HEK293 (cell line): ENCODE results near the gene CDC73.

Experiments used
- BCL11A ChIP-seq: fragments of 450-650 bp; formaldehyde crosslinking; IDR thresholded peaks from 2 replicates; pipeline ENCODE4 v1.5.1; 2016; ENCODE audit warnings: low read depth, missing biosample characterization, missing genetic modification characterization
- CTCF ChIP-seq: fragments of 450-650 bp; formaldehyde crosslinking; IDR thresholded peaks from 2 replicates; pipeline ENCODE4 v1.5.1; 2016; ENCODE audit warnings: missing biosample characterization, missing genetic modification characterization
- ELK4 ChIP-seq: IDR thresholded peaks from 2 replicates; pipeline ENCODE4 v1.6.1; 2011; ENCODE audit warnings: mild to moderate bottlenecking, low read depth, low read length, borderline replicate concordance
- GLI2 ChIP-seq: fragments of 450-650 bp; formaldehyde crosslinking; IDR thresholded peaks from 2 replicates; pipeline ENCODE4; 2017; ENCODE audit warnings: missing biosample characterization, missing genetic modification characterization, low read depth, borderline replicate concordance
- PATZ1 ChIP-seq: fragments of 450-650 bp; formaldehyde crosslinking; IDR thresholded peaks from 2 replicates; pipeline ENCODE4 v1.5.1; 2016; ENCODE audit warnings: missing biosample characterization, missing genetic modification characterization
- SCRT2 ChIP-seq: fragments of 450-650 bp; formaldehyde crosslinking; IDR thresholded peaks from 2 replicates; pipeline ENCODE4 v1.5.1; 2016; ENCODE audit warnings: missing biosample characterization, missing genetic modification characterization
- YY1 ChIP-seq: fragments of 450-650 bp; formaldehyde crosslinking; IDR thresholded peaks from 2 replicates; pipeline ENCODE4 v1.5.1; 2018; ENCODE audit warnings: missing biosample characterization, missing genetic modification characterization
- YY2 ChIP-seq: fragments of 450-650 bp; formaldehyde crosslinking; IDR thresholded peaks from 2 replicates; pipeline ENCODE4 v1.5.1; 2016; ENCODE audit warnings: missing biosample characterization, missing genetic modification characterization
- ZBTB17 ChIP-seq: fragments of 450-650 bp; formaldehyde crosslinking; IDR thresholded peaks from 2 replicates; pipeline ENCODE4 v1.5.1; 2016; ENCODE audit warnings: missing biosample characterization, missing genetic modification characterization
- ZFHX2 ChIP-seq: fragments of 450-650 bp; formaldehyde crosslinking; conservative IDR thresholded peaks from 2 replicates; pipeline ENCODE4 v1.5.1; 2016; ENCODE audit warnings: missing biosample characterization, missing genetic modification characterization
- ZNF10 ChIP-seq: fragments of 450-650 bp; formaldehyde crosslinking; IDR thresholded peaks from 2 replicates; pipeline ENCODE4 v1.5.1; 2017; ENCODE audit warnings: missing biosample characterization, missing genetic modification characterization
- ZNF311 ChIP-seq: fragments of 450-650 bp; formaldehyde crosslinking; IDR thresholded peaks from 2 replicates; pipeline ENCODE4 v1.5.1; 2017; ENCODE audit warnings: missing biosample characterization, missing genetic modification characterization, borderline replicate concordance
- ZNF350 ChIP-seq: fragments of 450-650 bp; formaldehyde crosslinking; IDR thresholded peaks from 2 replicates; pipeline ENCODE4 v1.5.0; 2017; ENCODE audit warnings: missing biosample characterization, mild to moderate bottlenecking, missing genetic modification characterization
- ZNF48 ChIP-seq: fragments of 450-650 bp; formaldehyde crosslinking; IDR thresholded peaks from 2 replicates; pipeline ENCODE4 v1.5.1; 2016; ENCODE audit warnings: missing biosample characterization, missing genetic modification characterization
- ZNF544 ChIP-seq: fragments of 450-650 bp; formaldehyde crosslinking; IDR thresholded peaks from 2 replicates; pipeline ENCODE4 v1.5.0; 2017; ENCODE audit warnings: missing biosample characterization, missing genetic modification characterization
- ZNF558 ChIP-seq: fragments of 450-650 bp; formaldehyde crosslinking; IDR thresholded peaks from 2 replicates; pipeline ENCODE4 v1.5.1; 2016; ENCODE audit warnings: missing biosample characterization, missing genetic modification characterization
- ZNF610 ChIP-seq: fragments of 450-650 bp; formaldehyde crosslinking; IDR thresholded peaks from 2 replicates; pipeline ENCODE4 v1.5.1; 2016; ENCODE audit warnings: missing biosample characterization, missing genetic modification characterization, borderline replicate concordance
- ZNF660 ChIP-seq: fragments of 450-650 bp; IDR thresholded peaks from 2 replicates; pipeline ENCODE4 v1.5.1; 2018; ENCODE audit warnings: missing biosample characterization, mild to moderate bottlenecking, missing genetic modification characterization
- ZNF677 ChIP-seq: fragments of 450-650 bp; IDR thresholded peaks from 2 replicates; pipeline ENCODE4 v1.5.0; 2018; ENCODE audit warnings: missing biosample characterization, mild to moderate bottlenecking, missing genetic modification characterization, moderate library complexity
- ZNF792 ChIP-seq: fragments of 450-650 bp; formaldehyde crosslinking; IDR thresholded peaks from 2 replicates; pipeline ENCODE4 v1.5.1; 2016; ENCODE audit warnings: missing biosample characterization, missing genetic modification characterization
- ZXDB ChIP-seq: fragments of 450-650 bp; formaldehyde crosslinking; IDR thresholded peaks from 2 replicates; pipeline ENCODE4 v1.5.1; 2016; ENCODE audit warnings: missing biosample characterization, missing genetic modification characterization
- TF ChIP-seq, protein P1 (sequence below): fragments of 450-650 bp; formaldehyde crosslinking; IDR thresholded peaks from 2 replicates; pipeline ENCODE4 v1.5.1; 2016; ENCODE audit warnings: missing biosample characterization, missing genetic modification characterization
- TF ChIP-seq, protein P2 (sequence below): fragments of 450-650 bp; formaldehyde crosslinking; IDR thresholded peaks from 2 replicates; pipeline ENCODE4 v1.5.1; 2017; ENCODE audit warnings: missing biosample characterization, missing genetic modification characterization
- TF ChIP-seq, protein P3 (sequence below): fragments of 450-650 bp; formaldehyde crosslinking; IDR thresholded peaks from 2 replicates; pipeline ENCODE4 v1.5.1; 2016; ENCODE audit warnings: missing biosample characterization, missing genetic modification characterization
- TF ChIP-seq, protein P4 (sequence below): fragments of 450-650 bp; formaldehyde crosslinking; IDR thresholded peaks from 2 replicates; pipeline ENCODE4 v1.5.1; 2017; ENCODE audit warnings: missing biosample characterization, missing genetic modification characterization

The CDC73 gene

DNA sequence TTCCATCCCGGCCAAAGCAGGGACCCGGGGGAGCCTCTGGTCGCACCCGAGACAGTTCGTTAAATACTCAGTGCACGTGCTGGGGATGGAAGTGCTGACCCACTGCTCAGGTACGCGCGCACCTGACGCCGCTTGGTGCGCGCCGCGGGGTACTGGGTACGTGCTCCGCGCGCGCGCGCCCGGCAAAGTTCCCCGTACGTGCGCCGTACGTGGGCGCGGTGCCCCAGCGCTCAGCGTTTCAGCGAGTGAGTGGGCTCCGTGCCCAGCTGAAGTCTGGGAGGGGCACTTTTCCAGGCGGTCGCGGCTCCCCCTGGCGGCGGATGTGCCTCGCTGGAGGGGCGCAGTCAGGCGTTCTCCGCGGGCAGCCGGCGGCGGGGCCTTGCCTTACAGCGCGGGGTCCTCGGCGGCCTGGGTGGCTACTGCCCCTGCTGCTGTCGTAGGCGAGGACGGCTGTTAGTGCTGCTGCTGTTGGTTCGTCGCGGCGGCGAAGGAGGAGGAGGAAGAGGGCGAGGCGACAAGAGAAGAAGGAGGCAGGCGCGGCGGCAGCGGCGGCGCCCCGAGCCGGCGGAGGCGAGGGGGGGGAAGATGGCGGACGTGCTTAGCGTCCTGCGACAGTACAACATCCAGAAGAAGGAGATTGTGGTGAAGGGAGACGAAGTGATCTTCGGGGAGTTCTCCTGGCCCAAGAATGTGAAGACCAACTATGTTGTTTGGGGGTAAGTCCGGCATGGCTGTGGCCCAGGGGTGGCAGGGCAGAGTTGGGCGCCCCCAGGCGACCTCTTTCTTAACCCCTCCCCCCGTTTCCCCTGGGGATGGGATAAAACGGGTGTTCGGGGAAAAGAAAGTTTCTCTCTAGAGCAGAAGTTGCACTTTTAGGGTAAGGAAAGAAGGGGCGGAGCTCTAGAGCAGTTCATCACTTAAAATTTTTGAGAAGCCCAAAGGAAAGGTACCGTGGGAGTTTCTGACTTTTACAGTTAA is at the start of gene CDC73 (continued):
- no peak for TF ChIP-seq ELK4
- TF ChIP-seq, protein P1, sequence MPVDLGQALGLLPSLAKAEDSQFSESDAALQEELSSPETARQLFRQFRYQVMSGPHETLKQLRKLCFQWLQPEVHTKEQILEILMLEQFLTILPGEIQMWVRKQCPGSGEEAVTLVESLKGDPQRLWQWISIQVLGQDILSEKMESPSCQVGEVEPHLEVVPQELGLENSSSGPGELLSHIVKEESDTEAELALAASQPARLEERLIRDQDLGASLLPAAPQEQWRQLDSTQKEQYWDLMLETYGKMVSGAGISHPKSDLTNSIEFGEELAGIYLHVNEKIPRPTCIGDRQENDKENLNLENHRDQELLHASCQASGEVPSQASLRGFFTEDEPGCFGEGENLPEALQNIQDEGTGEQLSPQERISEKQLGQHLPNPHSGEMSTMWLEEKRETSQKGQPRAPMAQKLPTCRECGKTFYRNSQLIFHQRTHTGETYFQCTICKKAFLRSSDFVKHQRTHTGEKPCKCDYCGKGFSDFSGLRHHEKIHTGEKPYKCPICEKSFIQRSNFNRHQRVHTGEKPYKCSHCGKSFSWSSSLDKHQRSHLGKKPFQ (tag by site-specific recombination) = peak; percentile 46; the same call in 1 of the 2 replicates
- TF ChIP-seq ZNF10 (tag by site-specific recombination) = peak; percentile 87
- peak; percentile 91 for TF ChIP-seq ZBTB17 (tag by site-specific recombination)
- no peak for TF ChIP-seq ZNF544
- no peak for TF ChIP-seq ZNF311 (tag by site-specific recombination)
- TF ChIP-seq SCRT2 = peak; percentile 73
- TF ChIP-seq ZFHX2 (tag by site-specific recombination) = peak; percentile 92
- peak; percentile 96 for TF ChIP-seq ZNF660 (tag by site-specific recombination)
- TF ChIP-seq, protein P2, sequence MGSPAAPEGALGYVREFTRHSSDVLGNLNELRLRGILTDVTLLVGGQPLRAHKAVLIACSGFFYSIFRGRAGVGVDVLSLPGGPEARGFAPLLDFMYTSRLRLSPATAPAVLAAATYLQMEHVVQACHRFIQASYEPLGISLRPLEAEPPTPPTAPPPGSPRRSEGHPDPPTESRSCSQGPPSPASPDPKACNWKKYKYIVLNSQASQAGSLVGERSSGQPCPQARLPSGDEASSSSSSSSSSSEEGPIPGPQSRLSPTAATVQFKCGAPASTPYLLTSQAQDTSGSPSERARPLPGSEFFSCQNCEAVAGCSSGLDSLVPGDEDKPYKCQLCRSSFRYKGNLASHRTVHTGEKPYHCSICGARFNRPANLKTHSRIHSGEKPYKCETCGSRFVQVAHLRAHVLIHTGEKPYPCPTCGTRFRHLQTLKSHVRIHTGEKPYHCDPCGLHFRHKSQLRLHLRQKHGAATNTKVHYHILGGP (tag by site-specific recombination) = no peak
- TF ChIP-seq ZNF350 = no peak
- TF ChIP-seq ZNF610 (tag by site-specific recombination) = peak; percentile 71; the same call in 1 of the 2 replicates
- no peak for TF ChIP-seq ZNF677 (tag by site-specific recombination)
- peak; percentile 94 for TF ChIP-seq PATZ1 (tag by site-specific recombination)
- peak; percentile 100 for TF ChIP-seq CTCF (tag by site-specific recombination)
- 0 out of 2 replicates have a peak, but pooled peaks have one; percentile 13 for TF ChIP-seq ZNF558 (tag by site-specific recombination)
- 0 out of 2 replicates have a peak, but pooled peaks have one; percentile 9 for TF ChIP-seq ZNF792
- TF ChIP-seq YY1 (tag by site-specific recombination) = peak; percentile 94
- TF ChIP-seq, protein P3, sequence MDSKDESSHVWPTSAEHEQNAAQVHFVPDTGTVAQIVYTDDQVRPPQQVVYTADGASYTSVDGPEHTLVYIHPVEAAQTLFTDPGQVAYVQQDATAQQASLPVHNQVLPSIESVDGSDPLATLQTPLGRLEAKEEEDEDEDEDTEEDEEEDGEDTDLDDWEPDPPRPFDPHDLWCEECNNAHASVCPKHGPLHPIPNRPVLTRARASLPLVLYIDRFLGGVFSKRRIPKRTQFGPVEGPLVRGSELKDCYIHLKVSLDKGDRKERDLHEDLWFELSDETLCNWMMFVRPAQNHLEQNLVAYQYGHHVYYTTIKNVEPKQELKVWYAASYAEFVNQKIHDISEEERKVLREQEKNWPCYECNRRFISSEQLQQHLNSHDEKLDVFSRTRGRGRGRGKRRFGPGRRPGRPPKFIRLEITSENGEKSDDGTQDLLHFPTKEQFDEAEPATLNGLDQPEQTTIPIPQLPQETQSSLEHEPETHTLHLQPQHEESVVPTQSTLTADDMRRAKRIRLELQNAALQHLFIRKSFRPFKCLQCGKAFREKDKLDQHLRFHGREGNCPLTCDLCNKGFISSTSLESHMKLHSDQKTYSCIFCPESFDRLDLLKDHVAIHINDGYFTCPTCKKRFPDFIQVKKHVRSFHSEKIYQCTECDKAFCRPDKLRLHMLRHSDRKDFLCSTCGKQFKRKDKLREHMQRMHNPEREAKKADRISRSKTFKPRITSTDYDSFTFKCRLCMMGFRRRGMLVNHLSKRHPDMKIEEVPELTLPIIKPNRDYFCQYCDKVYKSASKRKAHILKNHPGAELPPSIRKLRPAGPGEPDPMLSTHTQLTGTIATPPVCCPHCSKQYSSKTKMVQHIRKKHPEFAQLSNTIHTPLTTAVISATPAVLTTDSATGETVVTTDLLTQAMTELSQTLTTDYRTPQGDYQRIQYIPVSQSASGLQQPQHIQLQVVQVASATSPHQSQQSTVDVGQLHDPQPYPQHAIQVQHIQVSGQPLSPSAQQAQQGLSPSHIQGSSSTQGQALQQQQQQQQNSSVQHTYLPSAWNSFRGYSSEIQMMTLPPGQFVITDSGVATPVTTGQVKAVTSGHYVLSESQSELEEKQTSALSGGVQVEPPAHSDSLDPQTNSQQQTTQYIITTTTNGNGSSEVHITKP = peak; percentile 90
- peak; percentile 92 for TF ChIP-seq YY2 (tag by site-specific recombination)
- peak; percentile 99 for TF ChIP-seq ZXDB (tag by site-specific recombination)
- TF ChIP-seq, protein P4, sequence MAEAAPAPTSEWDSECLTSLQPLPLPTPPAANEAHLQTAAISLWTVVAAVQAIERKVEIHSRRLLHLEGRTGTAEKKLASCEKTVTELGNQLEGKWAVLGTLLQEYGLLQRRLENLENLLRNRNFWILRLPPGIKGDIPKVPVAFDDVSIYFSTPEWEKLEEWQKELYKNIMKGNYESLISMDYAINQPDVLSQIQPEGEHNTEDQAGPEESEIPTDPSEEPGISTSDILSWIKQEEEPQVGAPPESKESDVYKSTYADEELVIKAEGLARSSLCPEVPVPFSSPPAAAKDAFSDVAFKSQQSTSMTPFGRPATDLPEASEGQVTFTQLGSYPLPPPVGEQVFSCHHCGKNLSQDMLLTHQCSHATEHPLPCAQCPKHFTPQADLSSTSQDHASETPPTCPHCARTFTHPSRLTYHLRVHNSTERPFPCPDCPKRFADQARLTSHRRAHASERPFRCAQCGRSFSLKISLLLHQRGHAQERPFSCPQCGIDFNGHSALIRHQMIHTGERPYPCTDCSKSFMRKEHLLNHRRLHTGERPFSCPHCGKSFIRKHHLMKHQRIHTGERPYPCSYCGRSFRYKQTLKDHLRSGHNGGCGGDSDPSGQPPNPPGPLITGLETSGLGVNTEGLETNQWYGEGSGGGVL (tag by site-specific recombination) = peak; percentile 58
- TF ChIP-seq GLI2 (tag by site-specific recombination) = no peak
- no peak for TF ChIP-seq BCL11A (tag by site-specific recombination)
- no peak for TF ChIP-seq ZNF48 (tag by site-specific recombination)
